GM19240 (cell line): ENCODE measurements around the gene CNOT6.
"Not testable (repeated sequence)": the region's sequence is repeated elsewhere in the genome, so short reads cannot be mapped to it uniquely, and the experiment has no call there.

ENCODE experiments used
- DNase-seq: peaks from one replicate; pipeline ENCODE4 v3.0.0; 2011; ENCODE audit warnings: low spot score; ENCODE audit not compliant: insufficient read length

CNOT6 gene

GRCh38 chr5:180515974-180516373 is 21.8 kb downstream of the CNOT6 start:
- DNase-seq, result not testable (repeated sequence)

GRCh38 chr5:180516440-180516839 is 22.3 kb downstream of the CNOT6 start:
- no peak for DNase-seq

GRCh38 chr5:180519098-180519497 is 24.9 kb downstream of the CNOT6 start:
- no peak for DNase-seq

GRCh38 chr5:180521101-180521500 is 26.9 kb downstream of the CNOT6 start:
- no peak for DNase-seq

GRCh38 chr5:180521591-180521990 is 27.4 kb downstream of the CNOT6 start:
- DNase-seq, result no peak

- no peak for DNase-seq
These were observed 28.2 kb downstream of the CNOT6 start for GRCh38 chr5:180522330-180522729.

- DNase-seq, result no peak
These were observed 29.7 kb downstream of the CNOT6 start for GRCh38 chr5:180523629-180524466.

GRCh38 chr5:180525399-180525798 is 31.2 kb downstream of the CNOT6 start:
- DNase-seq, result no peak

- DNase-seq, result no peak
These were observed 32.1 kb downstream of the CNOT6 start for GRCh38 chr5:180526269-180526668.

- no peak for DNase-seq
These were observed 33.5 kb downstream of the CNOT6 start for GRCh38 chr5:180527659-180528058.

- not testable (repeated sequence) for DNase-seq
These were observed 36.9 kb downstream of the CNOT6 start for GRCh38 chr5:180531036-180531585.

GRCh38 chr5:180532268-180532667 is 38.1 kb downstream of the CNOT6 start:
- no peak for DNase-seq

- no peak for DNase-seq
These were observed 39.7 kb downstream of the CNOT6 start for GRCh38 chr5:180533845-180534244.

GRCh38 chr5:180535573-180535972 is 41.4 kb downstream of the CNOT6 start:
- DNase-seq, result no peak

- no peak for DNase-seq
These were observed 46.0 kb downstream of the CNOT6 start for GRCh38 chr5:180540050-180540694.

- DNase-seq, result no peak
These were observed 47.5 kb downstream of the CNOT6 start for GRCh38 chr5:180541710-180542109.

- DNase-seq, result no peak
These were observed 51.1 kb downstream of the CNOT6 start for GRCh38 chr5:180545248-180545647.

- no peak for DNase-seq
These were observed 54.4 kb downstream of the CNOT6 start for GRCh38 chr5:180548563-180548962.

GRCh38 chr5:180553530-180553929 is 59.4 kb downstream of the CNOT6 start:
- no peak for DNase-seq

GRCh38 chr5:180555168-180555921 is 61.2 kb downstream of the CNOT6 start:
- no peak for DNase-seq

GRCh38 chr5:180557217-180557809 is 63.1 kb downstream of the CNOT6 start:
- DNase-seq, result no peak
